ENCODE results near the gene CUBN. TPM values are rescaled to one million over a fixed set of nuclear protein-coding genes. Genes with fewer than 3 reads are reported as not detected.

CUBN gene
- total RNA-seq, 2 experiments from 2014 or later = 7.9 to 9.2 TPM

- ChIA-PET POLR2A (interaction anchor here (0.5 to 1.5 kb wide), 5 partner anchors 34 to 201 kb away, joined by 3 to 4 read pairs (median 3); partner anchors contain the start of gene VIM), CTCF (interaction anchor here (0.6 to 0.7 kb wide), 2 partner anchors 27 to 171 kb away, joined by 3 read pairs; partner anchors contain the start of gene TRDMT1)
- H3K9me3 Mint-ChIP-seq = no peaks in the 10 kb centered on the region
- peak overlapping the region; percentile 76 for H3K4me3 Mint-ChIP-seq
- H3K36me3 Mint-ChIP-seq (ENCODE audit: low read depth) = no peaks in the 10 kb centered on the region
- peak; percentile 65 for ATAC-seq (ENCODE audit: poor library complexity)
- no peaks in the 10 kb centered on the region for H3K36me3 ChIP-seq (ENCODE audit: insufficient read depth, low read length)
- peaks cover 84% of the 10 kb centered on the region for H3K4me1 Mint-ChIP-seq (ENCODE audit: low read depth)
- TF ChIP-seq CTCF (IDR thresholded peaks at IDR 0.05) = no peak
- H3K9me3 ChIP-seq (ENCODE audit: control insufficient read depth in 1 of 2, insufficient read depth in 1 of 2, low read length in 2 of 2) = no peaks in the 10 kb centered on the region
- no peaks in the 10 kb centered on the region for H3K27me3 Mint-ChIP-seq
- H3K27ac ChIP-seq (ENCODE audit: low read depth in 1 of 2, low read length in 2 of 2) = peak overlapping the region; percentile 81 to 82
- peak; percentile 53 to 91 (median 68) for DNase-seq
- intact Hi-C loops (cut with DNase I, micrococcal nuclease) = loop anchor here in 1 of 2 experiments (5.0 to 10.0 kb wide), 4 partner anchors 48 to 395 kb away; partner anchors contain the start of gene TRDMT1
- H3K4me1 ChIP-seq (ENCODE audit: insufficient read depth, low read length) = peaks cover 65% of the 10 kb centered on the region
- peak overlapping the region; percentile 52 for H3K4me3 ChIP-seq (ENCODE audit: low read length)
- H3K27me3 ChIP-seq (ENCODE audit: control insufficient read depth in 1 of 2, insufficient read depth in 2 of 2, low read length in 2 of 2) = no peaks in the 10 kb centered on the region
- peak overlapping the region; percentile 88 for H3K27ac Mint-ChIP-seq
Measured at GRCh38 chr10:17029581-17030271, 99.9 kb downstream of the CUBN start.

- Histone ChIP-seq H3K36me3 (ENCODE audit: insufficient read depth, low read length) (no peaks in the 10 kb centered on the region), H3K27me3 (ENCODE audit: control insufficient read depth in 1 of 2, insufficient read depth in 2 of 2, low read length in 2 of 2) (no peaks in the 10 kb centered on the region), H3K4me1 (ENCODE audit: insufficient read depth, low read length) (peaks cover 70% of the 10 kb centered on the region), H3K9me3 (ENCODE audit: control insufficient read depth in 1 of 2, insufficient read depth in 1 of 2, low read length in 2 of 2) (no peaks in the 10 kb centered on the region), H3K27ac (ENCODE audit: low read depth in 1 of 2, low read length in 2 of 2) (peak overlapping the region; percentile 81 to 82), H3K4me3 (ENCODE audit: low read length) (peak overlapping the region; percentile 52)
- H3K36me3 Mint-ChIP-seq (ENCODE audit: low read depth) = no peaks in the 10 kb centered on the region
- no peak for TF ChIP-seq CTCF (IDR thresholded peaks at IDR 0.05)
- H3K27me3 Mint-ChIP-seq = no peaks in the 10 kb centered on the region
- ATAC-seq (ENCODE audit: poor library complexity) = peak; percentile 7
- H3K27ac Mint-ChIP-seq = peak overlapping the region; percentile 88
- H3K4me3 Mint-ChIP-seq = peak overlapping the region; percentile 76
- H3K9me3 Mint-ChIP-seq = no peaks in the 10 kb centered on the region
- ChIA-PET CTCF (no interaction called here), POLR2A (interaction anchor here (1.0 to 1.5 kb wide), 4 partner anchors 33 to 202 kb away, joined by 3 to 4 read pairs (median 3); partner anchors contain the start of gene VIM)
- peaks cover 83% of the 10 kb centered on the region for H3K4me1 Mint-ChIP-seq (ENCODE audit: low read depth)
- DNase-seq = no peak
- intact Hi-C loops (cut with DNase I, micrococcal nuclease) = loop anchor here in 1 of 2 experiments (10.0 kb wide), 2 partner anchors 176 to 396 kb away; partner anchors contain the start of gene TRDMT1
Measured at GRCh38 chr10:17029239-17029580, 100.4 kb downstream of the CUBN start.

GRCh38 chr10:17028798-17029197 lies 100.8 kb downstream of the CUBN start:
- ChIA-PET CTCF (no interaction called here), POLR2A (interaction anchor here (1.0 to 1.7 kb wide), 5 partner anchors 33 to 202 kb away, joined by 3 to 4 read pairs (median 3); partner anchors contain the start of gene VIM)
- H3K36me3 Mint-ChIP-seq (ENCODE audit: low read depth) = no peaks in the 10 kb centered on the region
- H3K27me3 ChIP-seq (ENCODE audit: control insufficient read depth in 1 of 2, insufficient read depth in 2 of 2, low read length in 2 of 2) = no peaks in the 10 kb centered on the region
- DNase-seq (no peak), ATAC-seq (ENCODE audit: poor library complexity) (no peak)
- H3K27me3 Mint-ChIP-seq = no peaks in the 10 kb centered on the region
- TF ChIP-seq CTCF (IDR thresholded peaks at IDR 0.05) = no peak
- H3K4me1 ChIP-seq (ENCODE audit: insufficient read depth, low read length) = peaks cover 72% of the 10 kb centered on the region
- peak overlapping the region; percentile 81 to 82 for H3K27ac ChIP-seq (ENCODE audit: low read depth in 1 of 2, low read length in 2 of 2)
- peak overlapping the region; percentile 70 for H3K4me3 Mint-ChIP-seq
- intact Hi-C loops (cut with DNase I, micrococcal nuclease) = loop anchor here in 1 of 2 experiments (10.0 kb wide), 2 partner anchors 176 to 396 kb away; partner anchors contain the start of gene TRDMT1
- peak overlapping the region; percentile 52 for H3K4me3 ChIP-seq (ENCODE audit: low read length)
- H3K36me3 ChIP-seq (ENCODE audit: insufficient read depth, low read length) = no peaks in the 10 kb centered on the region
- H3K9me3 Mint-ChIP-seq = no peaks in the 10 kb centered on the region
- H3K4me1 Mint-ChIP-seq (ENCODE audit: low read depth) = peaks cover 83% of the 10 kb centered on the region
- H3K9me3 ChIP-seq (ENCODE audit: control insufficient read depth in 1 of 2, insufficient read depth in 1 of 2, low read length in 2 of 2) = no peaks in the 10 kb centered on the region
- H3K27ac Mint-ChIP-seq = peak overlapping the region; percentile 88

Data from CD4-positive, alpha-beta T cell (primary cell).